SK-N-SH treated with all-trans-retinoic acid at 6 μM for 48 hours (cell line): ENCODE measurements around the gene CORO6.

Source experiments
- ATAC-seq: fragments of 200-7000 bp; cut with Tn5 transposase; 3 replicates; pipeline ENCODE4 v1.9.1; 2020; ENCODE audit warnings: mild to moderate bottlenecking, moderate library complexity
- ARNTL ChIP-seq: fragments of 450-650 bp; formaldehyde crosslinking; IDR thresholded peaks from 2 replicates; pipeline ENCODE4 v1.5.0; 2020; ENCODE audit warnings: low read depth, mild to moderate bottlenecking, moderate library complexity, borderline replicate concordance
- CREB5 ChIP-seq: fragments of 250-450 bp; sonication (Bioruptor Pico); IDR thresholded peaks from 2 replicates; pipeline ENCODE4 v1.5.1; 2020; ENCODE audit warnings: low read depth, mild to moderate bottlenecking, moderate library complexity
- ESRRG ChIP-seq: fragments of 250-450 bp; sonication (Bioruptor Pico); IDR thresholded peaks from 2 replicates; pipeline ENCODE4 v1.6.1; 2021; ENCODE audit warnings: mild to moderate bottlenecking
- GLIS3 ChIP-seq: fragments of 250-450 bp; sonication (Bioruptor Pico); IDR thresholded peaks from 2 replicates; pipeline ENCODE4 v1.5.0; 2020; ENCODE audit warnings: mild to moderate bottlenecking, moderate library complexity
- ISL1 ChIP-seq: fragments of 250-450 bp; sonication (Bioruptor Pico); IDR thresholded peaks from 2 replicates; pipeline ENCODE4 v2.1.2; 2022; ENCODE audit warnings: mild to moderate bottlenecking, moderate library complexity
- POU6F1 ChIP-seq: fragments of 250-450 bp; sonication (Bioruptor Pico); IDR thresholded peaks from 2 replicates; pipeline ENCODE4 v1.8.0; 2021; ENCODE audit warnings: low read depth, mild to moderate bottlenecking, moderate library complexity, borderline replicate concordance
- PPARA ChIP-seq: fragments of 250-450 bp; sonication (Bioruptor Pico); IDR thresholded peaks from 2 replicates; pipeline ENCODE4 v1.5.0; 2020; ENCODE audit warnings: mild to moderate bottlenecking, borderline replicate concordance
- RARB ChIP-seq: fragments of 250-450 bp; sonication (Bioruptor Pico); IDR thresholded peaks from 2 replicates; pipeline ENCODE4 v1.8.0; 2021; ENCODE audit warnings: mild to moderate bottlenecking, moderate library complexity
- SNAI2 ChIP-seq: fragments of 250-450 bp; sonication (Bioruptor Pico); IDR thresholded peaks from 2 replicates; pipeline ENCODE4 v1.5.0; 2020; ENCODE audit warnings: mild to moderate bottlenecking, moderate library complexity
- ZC3H10 ChIP-seq: fragments of 250-450 bp; sonication (Bioruptor Pico); IDR thresholded peaks from 2 replicates; pipeline ENCODE4 v1.5.1; 2021; ENCODE audit warnings: mild to moderate bottlenecking, moderate library complexity
- ZFP3 ChIP-seq: fragments of 250-450 bp; sonication (Bioruptor Pico); IDR thresholded peaks from 2 replicates; pipeline ENCODE4 v1.5.0; 2020; ENCODE audit warnings: mild to moderate bottlenecking, moderate library complexity
- ZFP30 ChIP-seq: fragments of 450-650 bp; formaldehyde crosslinking; IDR thresholded peaks from 2 replicates; pipeline ENCODE4 v1.5.0; 2022; ENCODE audit warnings: mild to moderate bottlenecking, moderate library complexity
- ZNF565 ChIP-seq: fragments of 450-650 bp; formaldehyde crosslinking; conservative IDR thresholded peaks from 2 replicates; pipeline ENCODE4 v1.5.0; 2020; ENCODE audit warnings: low read depth, mild to moderate bottlenecking, moderate library complexity
- ZNF70 ChIP-seq: fragments of 450-650 bp; formaldehyde crosslinking; IDR thresholded peaks from 2 replicates; pipeline ENCODE4 v1.5.0; 2020; ENCODE audit warnings: mild to moderate bottlenecking, moderate library complexity
- ZNF8 ChIP-seq: fragments of 450-650 bp; formaldehyde crosslinking; IDR thresholded peaks from 2 replicates; pipeline ENCODE4 v1.5.0; 2020; ENCODE audit warnings: mild to moderate bottlenecking, moderate library complexity
- TF ChIP-seq, protein P1 (sequence below): fragments of 250-450 bp; sonication (Bioruptor Pico); IDR thresholded peaks from 2 replicates; pipeline ENCODE4 v1.8.0; 2020; ENCODE audit warnings: mild to moderate bottlenecking, moderate library complexity, borderline replicate concordance
- TF ChIP-seq, protein P2 (sequence below): fragments of 250-450 bp; sonication (Bioruptor Pico); IDR thresholded peaks from 2 replicates; pipeline ENCODE4 v1.5.0; 2020; ENCODE audit warnings: mild to moderate bottlenecking, moderate library complexity
- TF ChIP-seq, protein P3 (sequence below): fragments of 250-450 bp; sonication (Bioruptor Pico); IDR thresholded peaks from 2 replicates; pipeline ENCODE4 v1.5.1; 2021; ENCODE audit warnings: mild to moderate bottlenecking, moderate library complexity

Gene CORO6

DNA sequence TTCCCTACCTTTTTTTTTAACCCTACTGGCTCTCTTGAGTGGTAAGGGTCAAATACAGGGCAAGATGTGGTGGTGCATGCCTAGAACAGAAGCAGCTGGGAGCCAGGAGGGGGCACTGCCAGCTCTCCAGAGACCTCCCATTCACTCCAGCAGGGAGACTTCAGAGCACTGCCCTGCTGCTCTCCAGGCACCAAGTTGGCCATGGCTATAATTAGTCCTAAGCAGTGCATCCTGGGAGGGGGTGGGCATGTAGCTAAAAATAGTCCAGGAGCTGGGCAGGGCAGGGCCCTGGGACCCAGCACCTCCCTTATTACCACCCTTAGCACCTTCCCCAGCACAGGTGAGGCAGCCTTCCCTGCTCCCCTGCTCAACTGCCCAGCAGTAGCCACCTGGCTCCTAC, 3.5 kb downstream of the CORO6 start:
- ATAC-seq = peak; percentile 46
- TF ChIP-seq ESRRG (no peak), ZC3H10 (CRISPR knock-in tag) (no peak), ZNF8 (CRISPR knock-in tag) (no peak), ZFP3 (CRISPR knock-in tag) (no peak), ISL1 (CRISPR knock-in tag) (no peak), ZFP30 (CRISPR knock-in tag) (no peak), SNAI2 (CRISPR knock-in tag) (no peak), RARB (CRISPR knock-in tag) (no peak), ZNF70 (no peak), ARNTL (no peak), PPARA (CRISPR knock-in tag) (no peak)
- TF ChIP-seq, protein P1, sequence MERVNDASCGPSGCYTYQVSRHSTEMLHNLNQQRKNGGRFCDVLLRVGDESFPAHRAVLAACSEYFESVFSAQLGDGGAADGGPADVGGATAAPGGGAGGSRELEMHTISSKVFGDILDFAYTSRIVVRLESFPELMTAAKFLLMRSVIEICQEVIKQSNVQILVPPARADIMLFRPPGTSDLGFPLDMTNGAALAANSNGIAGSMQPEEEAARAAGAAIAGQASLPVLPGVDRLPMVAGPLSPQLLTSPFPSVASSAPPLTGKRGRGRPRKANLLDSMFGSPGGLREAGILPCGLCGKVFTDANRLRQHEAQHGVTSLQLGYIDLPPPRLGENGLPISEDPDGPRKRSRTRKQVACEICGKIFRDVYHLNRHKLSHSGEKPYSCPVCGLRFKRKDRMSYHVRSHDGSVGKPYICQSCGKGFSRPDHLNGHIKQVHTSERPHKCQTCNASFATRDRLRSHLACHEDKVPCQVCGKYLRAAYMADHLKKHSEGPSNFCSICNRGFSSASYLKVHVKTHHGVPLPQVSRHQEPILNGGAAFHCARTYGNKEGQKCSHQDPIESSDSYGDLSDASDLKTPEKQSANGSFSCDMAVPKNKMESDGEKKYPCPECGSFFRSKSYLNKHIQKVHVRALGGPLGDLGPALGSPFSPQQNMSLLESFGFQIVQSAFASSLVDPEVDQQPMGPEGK (CRISPR knock-in tag) = no peak

DNA sequence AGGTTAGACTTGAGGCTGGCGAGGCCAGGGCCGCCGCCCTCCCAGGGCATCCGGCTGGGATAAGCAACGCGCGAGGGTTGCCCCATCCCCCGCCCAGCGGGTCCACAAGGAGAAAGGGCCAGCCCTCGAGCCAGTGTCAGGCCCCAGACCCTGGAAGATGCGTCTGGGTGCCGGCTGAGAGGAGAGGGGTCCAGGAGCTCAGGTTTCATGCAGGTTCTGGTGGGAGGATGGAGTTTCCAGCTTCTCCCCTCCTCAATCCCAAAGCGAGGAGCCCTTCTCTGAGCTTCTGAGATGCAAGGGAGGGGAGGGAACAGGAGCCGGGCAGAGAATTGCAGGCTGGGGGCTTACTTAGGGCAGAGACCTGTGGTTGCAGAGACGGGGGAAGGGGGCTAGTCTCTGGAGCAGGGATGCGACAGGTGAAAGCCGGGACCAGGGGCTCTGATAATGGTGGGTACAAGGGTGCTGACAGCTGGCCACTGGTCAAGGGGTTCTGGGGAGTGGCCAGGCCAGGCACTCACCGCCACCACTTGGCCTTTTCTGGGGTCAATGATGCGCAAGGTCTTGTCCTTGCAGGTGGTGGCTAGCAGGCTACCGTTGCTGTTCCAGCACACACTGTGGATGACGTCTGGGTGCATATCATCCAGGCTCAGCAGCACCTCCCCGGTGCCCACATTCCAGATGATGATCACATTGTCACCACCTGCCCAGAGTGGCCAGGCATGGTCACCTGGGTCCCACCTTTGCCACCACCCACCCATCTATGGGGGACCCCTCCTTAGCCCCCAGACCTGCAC, 4.2 kb downstream of the CORO6 start:
- no peak for ATAC-seq
- no peak for TF ChIP-seq GLIS3 (CRISPR knock-in tag)
- no peak for TF ChIP-seq ZC3H10 (CRISPR knock-in tag)
- TF ChIP-seq, protein P2, sequence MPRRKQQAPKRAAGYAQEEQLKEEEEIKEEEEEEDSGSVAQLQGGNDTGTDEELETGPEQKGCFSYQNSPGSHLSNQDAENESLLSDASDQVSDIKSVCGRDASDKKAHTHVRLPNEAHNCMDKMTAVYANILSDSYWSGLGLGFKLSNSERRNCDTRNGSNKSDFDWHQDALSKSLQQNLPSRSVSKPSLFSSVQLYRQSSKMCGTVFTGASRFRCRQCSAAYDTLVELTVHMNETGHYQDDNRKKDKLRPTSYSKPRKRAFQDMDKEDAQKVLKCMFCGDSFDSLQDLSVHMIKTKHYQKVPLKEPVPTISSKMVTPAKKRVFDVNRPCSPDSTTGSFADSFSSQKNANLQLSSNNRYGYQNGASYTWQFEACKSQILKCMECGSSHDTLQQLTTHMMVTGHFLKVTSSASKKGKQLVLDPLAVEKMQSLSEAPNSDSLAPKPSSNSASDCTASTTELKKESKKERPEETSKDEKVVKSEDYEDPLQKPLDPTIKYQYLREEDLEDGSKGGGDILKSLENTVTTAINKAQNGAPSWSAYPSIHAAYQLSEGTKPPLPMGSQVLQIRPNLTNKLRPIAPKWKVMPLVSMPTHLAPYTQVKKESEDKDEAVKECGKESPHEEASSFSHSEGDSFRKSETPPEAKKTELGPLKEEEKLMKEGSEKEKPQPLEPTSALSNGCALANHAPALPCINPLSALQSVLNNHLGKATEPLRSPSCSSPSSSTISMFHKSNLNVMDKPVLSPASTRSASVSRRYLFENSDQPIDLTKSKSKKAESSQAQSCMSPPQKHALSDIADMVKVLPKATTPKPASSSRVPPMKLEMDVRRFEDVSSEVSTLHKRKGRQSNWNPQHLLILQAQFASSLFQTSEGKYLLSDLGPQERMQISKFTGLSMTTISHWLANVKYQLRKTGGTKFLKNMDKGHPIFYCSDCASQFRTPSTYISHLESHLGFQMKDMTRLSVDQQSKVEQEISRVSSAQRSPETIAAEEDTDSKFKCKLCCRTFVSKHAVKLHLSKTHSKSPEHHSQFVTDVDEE (CRISPR knock-in tag) = no peak
- TF ChIP-seq ISL1 (CRISPR knock-in tag) = no peak
- no peak for TF ChIP-seq ZNF70
- TF ChIP-seq ARNTL = no peak
- TF ChIP-seq ZNF8 (CRISPR knock-in tag) = no peak
- no peak for TF ChIP-seq PPARA (CRISPR knock-in tag)
- no peak for TF ChIP-seq CREB5 (CRISPR knock-in tag)
- TF ChIP-seq RARB (CRISPR knock-in tag) = no peak
- TF ChIP-seq ZFP30 (CRISPR knock-in tag) = no peak
- no peak for TF ChIP-seq ZNF565
- TF ChIP-seq ESRRG = no peak
- no peak for TF ChIP-seq POU6F1
- TF ChIP-seq, protein P1 (CRISPR knock-in tag) = no peak
- no peak for TF ChIP-seq SNAI2 (CRISPR knock-in tag)
- no peak for TF ChIP-seq ZFP3 (CRISPR knock-in tag)
- TF ChIP-seq, protein P3, sequence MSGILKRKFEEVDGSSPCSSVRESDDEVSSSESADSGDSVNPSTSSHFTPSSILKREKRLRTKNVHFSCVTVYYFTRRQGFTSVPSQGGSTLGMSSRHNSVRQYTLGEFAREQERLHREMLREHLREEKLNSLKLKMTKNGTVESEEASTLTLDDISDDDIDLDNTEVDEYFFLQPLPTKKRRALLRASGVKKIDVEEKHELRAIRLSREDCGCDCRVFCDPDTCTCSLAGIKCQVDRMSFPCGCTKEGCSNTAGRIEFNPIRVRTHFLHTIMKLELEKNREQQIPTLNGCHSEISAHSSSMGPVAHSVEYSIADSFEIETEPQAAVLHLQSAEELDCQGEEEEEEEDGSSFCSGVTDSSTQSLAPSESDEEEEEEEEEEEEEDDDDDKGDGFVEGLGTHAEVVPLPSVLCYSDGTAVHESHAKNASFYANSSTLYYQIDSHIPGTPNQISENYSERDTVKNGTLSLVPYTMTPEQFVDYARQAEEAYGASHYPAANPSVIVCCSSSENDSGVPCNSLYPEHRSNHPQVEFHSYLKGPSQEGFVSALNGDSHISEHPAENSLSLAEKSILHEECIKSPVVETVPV (CRISPR knock-in tag) = no peak
